ENCODE results near the gene SKP2.

DNA sequence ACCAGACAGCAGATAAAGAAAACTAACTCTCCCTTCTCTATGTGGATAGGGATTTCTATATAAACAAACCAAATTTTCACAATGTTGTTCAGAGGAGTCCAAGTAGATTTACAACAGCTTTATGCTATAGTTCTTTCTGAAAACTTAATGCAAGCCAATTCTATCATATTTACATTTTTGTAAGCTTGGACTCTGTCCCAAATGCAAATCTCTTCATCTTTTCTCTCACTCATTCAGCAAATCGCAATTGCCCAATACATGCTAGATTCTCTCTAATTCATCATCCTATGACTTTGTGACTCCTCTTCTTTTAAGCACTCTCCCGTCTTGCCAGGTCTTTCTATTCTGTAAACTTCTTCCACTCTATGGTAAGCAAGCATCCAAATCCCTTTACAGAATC lies 46.1 kb upstream of the SKP2 start:
- TF ChIP-seq CTCF (IDR thresholded peaks at IDR 0.05; ENCODE audit: low read depth, low read length, poor library complexity, severe bottlenecking) (no peak), EZH2phosphoT487 (IDR thresholded peaks at IDR 0.05; ENCODE audit: borderline replicate concordance, low read length) (no peak)

All from DOHH2 (cell line).